Measurements from ENCODE around the gene RNU6-1.

The RNU6-1 gene

DNA sequence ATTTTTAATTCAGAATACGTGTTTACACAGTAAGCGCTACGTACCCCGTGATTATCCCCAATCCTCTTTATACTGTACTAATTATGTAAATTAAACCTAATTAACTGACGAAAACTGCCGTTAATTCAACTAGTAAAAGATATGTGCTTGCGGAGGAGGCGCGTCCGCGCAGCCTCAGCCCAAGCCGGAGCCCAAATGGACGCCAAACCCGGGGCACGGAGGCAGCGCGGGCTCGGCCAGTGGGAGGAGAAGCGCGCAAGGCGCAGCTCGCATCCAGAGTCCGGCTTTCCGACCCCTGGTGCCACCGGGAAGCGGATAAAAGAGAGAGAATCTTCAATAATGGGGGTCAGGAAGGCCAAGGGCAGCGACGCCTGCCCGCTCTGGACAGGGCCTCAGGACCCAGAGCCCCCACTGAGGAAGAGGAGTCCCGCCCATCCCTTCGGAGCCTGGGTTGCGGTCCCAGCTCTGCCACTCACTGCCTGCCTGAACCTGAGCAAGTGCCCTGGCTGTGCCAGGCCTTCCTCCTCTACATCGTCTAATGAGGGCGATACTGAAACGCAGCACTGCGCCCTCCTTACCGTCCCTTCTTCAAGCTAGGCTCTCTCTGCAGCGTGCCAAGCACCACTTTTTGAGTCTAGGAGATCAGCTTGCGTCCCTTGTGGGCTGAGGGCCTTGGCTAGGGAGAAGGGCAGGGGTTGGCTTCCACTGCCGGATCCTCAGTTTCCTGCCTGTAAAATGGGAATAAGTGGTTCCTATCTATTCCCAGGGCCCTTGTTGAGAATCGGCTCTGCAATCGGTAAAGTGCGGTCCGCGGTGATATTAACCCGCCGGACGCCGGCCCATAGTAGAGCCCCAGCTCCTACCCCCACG lies 19.5 kb downstream of the RNU6-1 start:
- peak; percentile 50 for DNase-seq

DNA sequence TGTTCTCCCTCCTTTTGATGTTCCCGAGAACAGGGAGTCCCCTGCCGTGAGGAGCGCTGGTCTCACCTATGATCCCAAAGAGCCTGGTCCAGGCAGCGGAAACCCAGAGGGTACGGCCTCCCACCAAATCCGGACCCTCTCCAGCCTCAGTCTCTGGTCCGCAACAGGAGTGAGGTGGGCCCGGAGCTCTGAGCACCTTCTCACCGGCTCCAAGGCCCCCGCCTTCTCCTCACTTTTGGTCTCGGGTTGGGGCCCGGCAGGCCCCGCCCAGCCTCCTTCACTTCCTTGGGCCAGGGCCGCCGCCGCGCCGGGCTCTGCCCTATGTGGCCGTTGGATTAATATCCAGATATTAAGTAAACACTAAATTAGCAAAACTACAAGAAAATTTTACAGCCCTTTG lies 20.2 kb downstream of the RNU6-1 start:
- no peak for DNase-seq

DNA sequence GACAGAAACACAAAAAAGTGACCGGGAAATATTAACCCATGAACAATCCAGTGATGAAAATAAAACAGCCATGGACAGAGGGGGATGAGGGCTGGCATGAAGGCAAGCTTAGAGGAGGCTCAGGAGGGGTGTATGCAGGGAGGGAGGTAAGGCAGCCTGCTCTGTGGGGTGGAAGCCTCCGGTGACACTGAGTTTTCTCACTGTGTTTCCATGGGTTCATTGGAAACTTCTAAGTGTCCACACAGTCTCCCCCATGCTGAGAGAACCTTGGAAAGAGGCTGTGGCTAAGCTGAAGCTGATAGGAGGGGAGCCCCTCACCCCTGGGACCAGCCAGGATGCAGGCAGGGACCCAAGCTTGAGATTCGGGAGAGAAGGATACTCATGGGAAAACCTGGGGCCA lies 21.4 kb downstream of the RNU6-1 start:
- DNase-seq, result no peak

DNA sequence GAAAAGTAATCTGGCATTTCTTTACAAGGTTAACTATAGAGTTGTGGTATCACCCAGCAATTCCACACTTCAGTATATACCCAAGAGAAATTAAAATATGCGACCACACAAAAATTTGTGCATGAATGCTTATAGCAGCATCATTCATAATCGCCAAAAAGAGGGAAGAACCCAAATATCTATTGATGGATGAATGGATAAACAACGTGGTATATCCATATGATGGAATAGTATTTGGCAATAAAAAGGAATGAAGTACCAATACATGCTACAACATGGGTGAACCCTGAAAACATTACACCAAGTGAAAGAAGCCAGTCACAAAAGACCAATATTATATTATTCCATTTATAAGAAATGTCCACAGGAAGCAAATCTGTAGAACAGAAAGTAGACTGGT lies 23.2 kb downstream of the RNU6-1 start:
- DNase-seq, result no peak

DNA sequence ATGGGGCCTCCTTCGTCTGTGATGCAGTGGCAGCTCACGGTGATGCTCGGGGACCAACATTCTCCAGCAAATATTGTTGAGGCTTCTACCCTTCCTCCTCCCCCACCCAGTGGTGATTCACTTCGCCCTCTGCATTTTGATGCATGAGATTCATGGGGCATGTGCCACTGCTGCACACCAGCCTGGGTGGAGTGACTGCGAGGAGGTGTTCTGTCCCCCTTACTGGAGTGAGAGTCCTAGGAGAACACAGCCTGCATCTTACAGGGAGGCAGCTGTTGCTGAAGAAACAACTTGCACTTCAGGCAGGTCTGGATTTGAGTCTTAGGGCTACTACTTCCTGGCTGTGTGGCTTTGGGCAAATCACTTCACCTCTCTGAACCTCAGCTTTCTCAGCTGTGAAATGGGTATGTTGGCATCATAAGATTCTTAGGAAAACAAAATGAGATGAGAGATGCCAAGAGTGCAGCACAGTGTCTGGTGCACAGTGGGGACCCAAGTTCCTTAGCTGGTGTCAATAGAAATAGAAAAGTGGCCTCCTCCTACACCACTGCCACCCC lies 24.7 kb downstream of the RNU6-1 start:
- DNase-seq, result no peak

DNA sequence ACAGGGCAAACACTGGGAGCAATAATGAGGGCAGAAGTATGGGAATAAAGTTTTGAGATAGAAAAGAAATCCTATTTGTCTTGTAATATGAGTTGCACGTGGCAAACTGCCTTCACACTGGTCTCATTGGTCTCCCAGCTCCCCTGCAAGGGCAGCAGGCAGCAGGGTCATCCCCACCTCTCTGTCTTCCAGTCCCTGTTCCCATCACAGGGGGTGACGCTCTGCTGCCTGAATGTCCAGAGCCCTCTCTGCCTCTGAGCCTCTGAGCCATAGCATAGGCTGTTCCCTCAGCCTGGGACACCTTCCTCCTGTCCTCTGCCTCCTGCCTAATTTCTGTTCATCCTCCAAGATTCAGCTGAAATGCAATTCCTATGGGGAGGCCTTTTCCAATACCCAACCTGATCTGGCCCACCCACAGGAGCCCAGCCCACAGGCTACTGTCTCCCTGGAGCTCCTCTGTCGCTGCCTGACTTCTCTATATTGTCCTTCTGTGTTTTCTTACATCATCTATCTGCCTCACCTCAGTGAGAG lies 26.7 kb downstream of the RNU6-1 start:
- DNase-seq, result no peak

DNA sequence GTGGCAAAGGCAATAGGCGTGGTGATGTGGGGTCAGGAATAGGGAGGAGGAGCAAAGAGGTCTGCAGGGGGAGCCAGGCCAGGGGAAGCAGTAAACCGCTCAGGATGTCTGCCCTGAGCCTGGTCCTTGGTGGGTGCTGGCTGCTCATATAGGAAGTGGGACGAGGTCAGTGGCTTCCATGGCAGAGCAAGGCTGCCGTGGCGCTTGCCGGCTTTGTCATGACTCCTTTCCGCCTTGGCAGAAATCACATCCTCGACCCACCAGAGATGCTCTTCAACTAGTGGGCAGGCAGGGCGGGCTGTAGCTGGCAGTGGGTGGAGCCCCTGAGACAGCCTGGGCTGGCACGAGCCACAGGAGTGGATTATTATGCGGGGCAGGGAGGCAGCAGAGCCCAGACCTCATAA lies 27.6 kb downstream of the RNU6-1 start:
- no peak for DNase-seq

DNA sequence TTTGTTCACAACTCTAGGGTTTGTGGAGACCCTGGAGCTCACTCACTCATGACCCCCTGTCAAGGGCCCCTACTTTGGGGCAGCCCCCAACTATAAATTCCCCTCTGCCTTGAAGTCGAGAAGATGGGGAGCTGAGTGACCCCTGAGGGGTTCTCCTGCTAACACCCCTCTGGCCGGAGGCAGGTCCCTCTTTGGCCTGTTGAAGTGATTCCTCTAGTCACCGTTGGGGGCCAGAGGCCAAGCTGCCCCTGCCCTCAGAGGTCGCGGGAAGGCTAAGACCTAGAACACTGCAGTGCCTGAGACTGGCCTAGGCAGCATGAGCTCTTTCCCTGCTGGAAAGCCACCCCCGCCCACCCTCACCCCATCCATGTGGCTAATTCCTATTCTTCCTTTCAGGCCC lies 30.0 kb downstream of the RNU6-1 start:
- no peak for DNase-seq

DNA sequence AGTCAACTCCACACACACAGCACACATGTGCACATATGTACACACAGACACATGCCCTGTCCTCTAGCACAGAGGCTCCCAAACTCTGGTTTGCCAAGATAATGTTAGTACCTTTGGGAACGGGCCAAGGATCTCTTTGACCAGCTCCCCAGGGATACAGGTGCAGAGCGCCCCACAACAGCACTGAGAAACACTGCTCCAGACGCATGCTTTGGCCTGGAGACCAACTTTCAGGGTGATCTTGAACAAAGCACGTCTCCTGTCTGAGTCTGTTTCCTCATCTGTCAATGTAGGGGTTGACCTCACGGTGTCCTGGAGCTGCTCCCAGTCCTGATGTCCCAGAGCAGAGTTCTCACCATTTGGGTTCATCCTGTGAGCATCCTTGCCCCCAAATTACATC lies 30.4 kb downstream of the RNU6-1 start:
- no peak for DNase-seq

DNA sequence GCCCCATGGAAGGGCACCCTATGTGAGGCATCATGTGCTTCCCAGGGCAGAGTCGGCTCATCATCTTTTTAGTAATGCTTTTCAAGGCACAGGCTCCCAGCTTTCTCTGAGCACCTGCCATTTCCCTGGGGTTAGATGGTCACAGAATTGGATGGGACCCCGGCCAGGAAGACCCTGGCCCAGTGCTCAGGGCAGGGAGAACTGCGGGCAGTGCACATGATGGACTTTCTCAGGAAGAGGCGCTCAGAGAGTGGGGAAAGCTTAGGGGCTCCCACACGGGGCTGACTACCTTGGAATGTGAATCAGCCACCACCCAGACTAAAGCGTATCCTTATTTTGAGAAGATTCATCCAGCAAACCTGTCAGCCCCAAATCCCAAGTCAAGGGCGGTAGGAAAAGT lies 31.0 kb downstream of the RNU6-1 start:
- no peak for DNase-seq

DNA sequence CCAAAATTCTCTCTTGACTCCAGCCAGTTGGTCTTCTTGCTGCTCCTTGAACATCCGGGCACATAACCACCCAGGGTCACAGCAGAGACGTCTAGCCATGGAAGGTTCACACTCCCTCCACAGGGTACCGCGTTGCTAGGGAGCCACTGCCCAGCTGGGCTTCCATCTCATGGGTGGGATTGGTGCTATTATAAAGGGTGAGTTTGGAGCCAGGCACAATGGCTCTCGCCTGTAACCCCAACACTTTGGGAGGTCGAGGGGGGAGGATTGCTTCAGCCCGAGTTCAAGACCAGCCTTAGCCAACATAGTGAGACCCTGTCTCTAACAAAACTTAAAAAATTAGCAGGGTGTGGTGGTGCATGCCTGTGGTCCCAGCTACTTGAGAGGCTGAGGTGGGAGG lies 32.0 kb downstream of the RNU6-1 start:
- DNase-seq, result no peak

DNA sequence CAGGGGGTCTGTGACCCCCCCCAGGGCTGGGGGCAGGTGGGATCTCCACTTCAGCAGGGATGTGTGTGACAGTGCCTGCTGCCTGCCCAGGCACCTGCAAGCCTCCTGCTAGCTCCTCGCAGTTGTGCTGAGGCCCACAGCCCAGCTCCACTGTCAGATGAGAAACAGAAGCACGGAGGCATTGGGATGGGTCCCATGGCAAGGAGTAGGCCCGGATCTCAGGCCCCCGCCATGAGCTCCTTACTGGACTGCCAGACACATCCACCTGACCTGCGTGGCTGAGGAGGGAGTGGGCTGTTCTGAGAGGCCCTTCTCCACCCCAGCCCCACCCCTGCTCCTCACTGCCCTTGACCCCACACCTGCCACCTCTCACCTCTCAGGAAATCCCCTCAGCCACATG lies 32.7 kb downstream of the RNU6-1 start:
- no peak for DNase-seq

DNA sequence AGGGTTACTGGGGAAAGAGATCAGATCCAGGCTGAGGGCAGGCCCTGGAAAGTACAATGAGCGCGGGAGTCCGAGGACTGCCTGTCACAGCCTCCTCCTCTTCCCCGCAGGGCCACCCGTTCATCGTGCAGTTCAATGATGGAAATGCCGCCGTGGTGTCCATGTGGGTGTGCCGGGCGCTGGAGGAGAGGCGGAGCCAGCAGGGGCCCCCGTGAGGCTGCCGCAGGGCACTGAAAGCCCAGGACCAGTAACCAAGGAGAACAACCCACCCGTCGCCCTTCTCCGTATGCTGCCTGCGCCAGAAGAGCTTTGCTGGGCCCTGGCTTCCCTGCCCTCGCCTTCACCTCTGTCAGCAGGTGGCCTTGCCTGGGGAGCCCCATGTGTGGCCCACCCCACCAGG lies 33.3 kb downstream of the RNU6-1 start:
- DNase-seq, result no peak

DNA sequence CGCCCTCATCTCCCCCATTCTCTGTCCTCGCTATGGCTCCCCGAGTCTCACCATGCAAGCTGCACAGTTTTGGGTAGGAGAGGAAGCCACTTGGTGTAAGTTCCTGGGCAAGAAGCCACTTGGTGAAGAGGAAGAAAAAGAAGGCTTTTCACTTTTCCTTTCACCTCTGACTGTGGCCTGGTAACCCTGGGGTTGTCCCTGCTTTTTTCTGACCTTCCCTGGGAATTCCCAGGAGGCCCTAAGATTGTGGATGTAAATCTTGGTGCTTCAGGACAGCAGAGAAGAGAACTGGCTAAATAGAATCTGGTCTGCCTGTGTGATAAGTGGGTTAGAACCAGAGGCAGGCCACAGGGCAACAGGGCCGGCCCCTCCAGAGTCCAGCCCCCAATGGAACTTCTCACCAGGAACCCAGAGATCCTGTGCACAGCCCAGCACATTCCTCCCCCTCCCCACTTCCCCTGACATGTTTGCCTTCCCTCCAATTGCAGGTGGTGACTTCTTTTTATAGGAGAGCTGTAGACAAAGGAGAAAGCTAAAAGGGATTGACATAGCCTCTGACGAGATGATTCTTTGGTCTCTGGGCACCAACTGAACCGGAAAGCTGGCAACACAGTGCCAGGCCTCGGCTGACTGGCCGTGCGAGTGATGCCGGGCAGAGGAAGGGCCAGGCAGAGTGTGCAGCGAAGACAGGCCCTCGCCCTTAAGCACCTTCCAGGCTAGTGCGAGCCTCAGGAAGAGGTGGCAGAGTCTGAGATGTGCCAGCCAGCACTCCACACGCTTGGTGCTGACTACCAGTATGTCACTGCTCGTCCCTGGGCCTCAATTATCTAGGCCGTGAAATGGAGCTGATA lies 34.0 kb downstream of the RNU6-1 start:
- peak; percentile 33 for DNase-seq

DNA sequence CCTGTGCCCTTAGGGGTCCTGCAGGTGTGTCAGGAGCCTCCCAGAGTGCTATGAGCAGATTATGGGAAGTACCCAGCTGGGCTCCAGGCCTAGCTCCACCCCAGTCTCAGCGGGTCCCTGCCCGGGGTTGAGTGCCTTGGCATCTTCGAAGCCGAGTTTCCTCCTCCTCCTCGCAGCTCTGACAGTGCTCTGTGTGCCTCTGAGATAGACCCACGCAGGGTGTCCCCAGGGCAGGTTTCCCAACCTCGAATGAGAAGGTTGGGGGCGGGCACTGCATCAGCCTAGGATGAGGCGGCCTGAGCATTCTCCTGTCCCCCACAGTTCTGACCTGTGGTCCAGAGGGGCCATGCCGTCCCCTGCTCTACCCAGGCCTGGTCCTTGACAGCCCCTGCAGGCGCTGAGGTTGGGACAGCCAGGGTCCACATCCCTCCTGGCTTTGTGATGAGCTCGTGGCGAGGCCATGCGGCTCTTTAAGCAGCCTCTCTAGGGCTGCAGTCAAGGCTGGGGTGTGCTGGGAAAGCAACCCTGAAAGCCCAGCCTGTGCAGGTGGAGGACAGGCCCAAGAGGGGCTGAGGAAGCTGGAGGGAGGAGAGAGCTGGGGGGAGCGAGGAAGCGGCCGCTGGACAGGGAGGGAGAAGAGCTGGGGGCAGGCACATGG lies 34.7 kb downstream of the RNU6-1 start:
- no peak for DNase-seq

DNA sequence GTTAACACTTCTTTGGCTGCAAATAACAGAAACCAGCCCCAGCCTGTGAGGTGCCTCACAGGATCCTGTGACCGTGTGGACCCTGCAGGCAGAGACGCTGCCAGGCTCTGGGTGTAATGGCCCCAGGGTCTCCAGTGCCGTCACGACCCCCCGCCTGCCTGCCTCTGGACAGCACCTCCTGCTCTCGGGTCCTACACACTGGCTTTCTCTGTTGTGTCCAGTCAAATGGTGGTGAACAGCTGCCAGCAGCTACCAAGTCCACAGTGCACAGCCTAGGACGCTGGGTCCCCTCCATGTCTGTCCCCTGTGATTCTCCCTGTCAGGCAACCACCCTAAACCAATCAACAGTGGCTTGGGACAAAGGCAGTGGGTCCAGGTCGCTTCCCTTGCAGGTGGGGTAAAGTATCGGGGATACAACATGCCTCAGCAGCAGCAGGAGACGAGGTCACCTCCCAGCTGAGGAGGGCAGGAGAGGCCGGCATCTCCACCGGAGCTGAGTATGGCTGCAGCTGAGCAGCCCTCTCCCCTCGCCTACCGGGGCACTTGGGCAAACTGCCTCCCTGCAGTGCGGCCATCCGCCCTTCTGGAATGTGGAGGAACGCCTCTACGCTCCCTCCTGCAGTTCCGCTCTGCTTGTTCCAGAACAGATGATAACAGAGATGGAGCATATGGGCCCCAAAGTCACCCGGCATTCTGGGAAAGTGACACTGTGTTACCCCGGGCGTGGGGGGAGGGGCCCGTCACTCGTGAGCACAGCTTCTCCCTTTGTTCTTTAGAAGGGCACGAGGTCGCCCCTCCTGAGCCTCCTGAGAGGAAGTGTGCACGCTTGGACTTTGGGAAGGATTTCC lies 35.6 kb downstream of the RNU6-1 start:
- peak; percentile 81 for DNase-seq

DNA sequence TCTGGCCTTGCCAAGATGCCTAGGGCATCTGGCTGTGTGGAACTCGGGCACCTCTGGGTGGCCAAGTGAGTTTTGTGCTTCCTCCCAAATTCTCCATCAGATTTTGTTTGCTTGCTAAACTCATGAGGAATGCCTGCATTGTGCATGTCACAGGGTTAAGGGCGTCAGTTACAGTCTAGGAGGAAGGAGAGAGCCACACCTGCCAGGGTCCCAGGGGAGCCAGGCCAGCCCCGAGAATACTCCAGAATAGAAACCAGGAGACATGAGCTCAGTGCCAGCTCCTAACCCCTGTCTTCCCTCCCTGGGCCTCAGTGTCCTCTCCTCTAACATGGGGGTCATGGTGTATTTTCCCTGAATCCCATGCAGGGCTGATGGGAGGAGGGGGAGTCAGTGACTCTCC lies 36.5 kb downstream of the RNU6-1 start:
- DNase-seq, result no peak

DNA sequence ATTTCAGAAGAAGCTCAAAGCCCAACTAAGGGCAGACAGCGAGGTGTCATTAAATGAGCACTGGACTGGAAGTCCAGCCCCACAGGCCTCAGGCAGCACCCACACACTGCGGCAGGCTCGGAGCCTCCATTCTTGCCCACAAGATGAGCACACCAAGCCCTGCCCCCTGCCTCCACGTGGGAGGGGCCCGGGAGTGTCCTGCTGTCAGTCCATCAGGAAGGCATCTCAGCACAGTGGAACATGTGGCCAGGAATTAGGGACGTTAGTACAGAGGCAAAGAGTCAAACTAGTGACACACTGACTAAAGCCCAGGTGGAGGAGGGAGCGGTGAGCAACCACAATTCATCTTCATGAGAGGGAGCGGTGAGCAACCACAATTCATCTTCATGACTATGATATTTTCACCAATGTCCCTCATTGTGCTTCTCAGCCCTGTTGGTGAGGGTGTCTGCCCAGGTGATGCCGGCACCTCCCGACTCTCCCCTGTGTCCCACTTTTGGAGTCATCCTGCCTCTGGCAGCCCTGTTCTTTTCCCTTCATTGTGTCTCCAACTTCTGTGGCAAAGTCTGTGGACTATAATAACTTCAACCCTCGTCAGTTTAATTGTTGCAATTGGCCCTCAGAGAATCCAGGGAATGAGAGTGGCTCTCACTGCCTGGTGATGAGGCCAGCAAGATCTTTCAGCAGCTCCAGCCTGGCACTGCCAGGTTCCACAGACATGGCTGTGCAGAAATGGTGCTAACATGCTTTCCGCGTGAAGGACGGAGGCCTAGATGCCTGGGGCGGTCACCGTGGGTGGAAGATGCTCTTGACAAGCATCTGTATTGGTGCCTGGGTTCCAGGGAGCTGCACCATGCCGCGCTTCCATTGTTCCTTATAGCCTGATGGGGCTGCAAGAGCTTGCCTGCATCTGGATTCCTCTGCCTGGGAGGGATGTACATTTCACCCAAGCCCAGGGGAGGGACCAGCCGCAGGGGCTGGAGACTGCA lies 37.6 kb downstream of the RNU6-1 start:
- DNase-seq, result no peak

DNA sequence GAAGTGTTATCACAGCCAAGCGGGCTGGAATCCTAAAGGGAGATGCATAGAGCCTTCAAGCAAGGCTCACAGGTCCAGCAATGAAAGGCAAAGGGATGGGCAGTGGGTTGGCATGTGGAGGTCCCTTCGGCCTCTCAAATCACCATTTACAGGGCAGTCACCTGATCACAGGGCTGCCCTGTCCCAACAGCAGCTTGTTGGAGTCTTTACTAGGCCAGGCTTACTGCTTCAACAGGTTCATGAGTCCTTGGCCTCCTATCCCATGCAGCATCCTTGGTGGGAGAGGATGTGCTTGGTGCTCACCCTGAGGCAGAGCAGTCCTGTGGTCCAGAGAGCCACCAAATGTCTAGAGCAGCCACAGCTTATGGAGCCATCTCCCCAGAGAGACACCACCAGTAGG lies 38.7 kb downstream of the RNU6-1 start:
- DNase-seq, result no peak

DNA sequence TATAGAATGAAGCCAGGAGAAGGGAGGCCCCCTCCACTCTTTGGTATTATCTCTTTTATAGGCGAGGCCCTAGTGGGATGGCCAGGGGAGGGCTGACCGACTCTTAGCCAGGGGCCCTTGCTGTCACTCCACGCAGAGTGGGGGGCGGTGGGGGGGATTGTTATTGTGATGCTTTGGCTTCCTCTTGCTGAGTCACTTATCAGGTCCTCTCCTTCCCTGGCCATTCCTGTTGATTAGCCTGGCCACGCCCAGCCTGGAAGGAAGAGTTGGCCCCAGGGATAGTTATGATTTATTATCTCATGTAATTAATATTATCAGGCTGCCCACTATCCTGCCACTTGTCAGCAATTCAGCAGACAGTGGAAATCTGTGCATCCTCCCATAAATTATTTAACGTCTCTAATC lies 40.0 kb downstream of the RNU6-1 start:
- no peak for DNase-seq
